GM12874 (cell line): ENCODE measurements around the gene DAB1.

ENCODE experiments used
- TF ChIP-seq, protein P1 (sequence below): IDR thresholded peaks from 2 replicates; pipeline ENCODE4 v1.5.1; 2011; ENCODE audit warnings: low read depth, mild to moderate bottlenecking, control low read depth, low read length, moderate library complexity; ENCODE audit not compliant: insufficient read depth

Gene DAB1

GRCh38 chr1:57094749-57095148 is 329.1 kb downstream of the DAB1 start:
- TF ChIP-seq, protein P1, sequence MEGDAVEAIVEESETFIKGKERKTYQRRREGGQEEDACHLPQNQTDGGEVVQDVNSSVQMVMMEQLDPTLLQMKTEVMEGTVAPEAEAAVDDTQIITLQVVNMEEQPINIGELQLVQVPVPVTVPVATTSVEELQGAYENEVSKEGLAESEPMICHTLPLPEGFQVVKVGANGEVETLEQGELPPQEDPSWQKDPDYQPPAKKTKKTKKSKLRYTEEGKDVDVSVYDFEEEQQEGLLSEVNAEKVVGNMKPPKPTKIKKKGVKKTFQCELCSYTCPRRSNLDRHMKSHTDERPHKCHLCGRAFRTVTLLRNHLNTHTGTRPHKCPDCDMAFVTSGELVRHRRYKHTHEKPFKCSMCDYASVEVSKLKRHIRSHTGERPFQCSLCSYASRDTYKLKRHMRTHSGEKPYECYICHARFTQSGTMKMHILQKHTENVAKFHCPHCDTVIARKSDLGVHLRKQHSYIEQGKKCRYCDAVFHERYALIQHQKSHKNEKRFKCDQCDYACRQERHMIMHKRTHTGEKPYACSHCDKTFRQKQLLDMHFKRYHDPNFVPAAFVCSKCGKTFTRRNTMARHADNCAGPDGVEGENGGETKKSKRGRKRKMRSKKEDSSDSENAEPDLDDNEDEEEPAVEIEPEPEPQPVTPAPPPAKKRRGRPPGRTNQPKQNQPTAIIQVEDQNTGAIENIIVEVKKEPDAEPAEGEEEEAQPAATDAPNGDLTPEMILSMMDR, result no peak

DNA sequence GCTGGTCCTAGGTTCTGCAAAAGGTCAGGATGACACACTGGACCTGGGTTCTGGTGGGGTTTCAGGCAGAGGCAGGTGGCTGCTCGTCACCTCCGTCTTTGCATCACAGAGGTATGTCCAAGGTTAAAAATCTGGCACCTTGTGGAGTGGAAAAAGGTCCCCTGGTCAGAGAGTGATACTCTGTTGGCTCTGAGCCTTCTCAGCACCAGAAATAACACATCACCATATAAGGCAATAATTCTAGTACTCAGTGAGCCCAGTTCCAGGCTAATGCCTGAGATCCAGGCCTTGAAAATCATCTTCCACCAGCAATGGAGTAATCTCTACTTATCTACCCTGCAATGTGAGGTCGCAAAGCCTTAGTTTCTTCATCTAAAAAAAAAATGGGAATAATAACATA is 330.7 kb downstream of the DAB1 start:
- TF ChIP-seq, protein P1, result no peak

DNA sequence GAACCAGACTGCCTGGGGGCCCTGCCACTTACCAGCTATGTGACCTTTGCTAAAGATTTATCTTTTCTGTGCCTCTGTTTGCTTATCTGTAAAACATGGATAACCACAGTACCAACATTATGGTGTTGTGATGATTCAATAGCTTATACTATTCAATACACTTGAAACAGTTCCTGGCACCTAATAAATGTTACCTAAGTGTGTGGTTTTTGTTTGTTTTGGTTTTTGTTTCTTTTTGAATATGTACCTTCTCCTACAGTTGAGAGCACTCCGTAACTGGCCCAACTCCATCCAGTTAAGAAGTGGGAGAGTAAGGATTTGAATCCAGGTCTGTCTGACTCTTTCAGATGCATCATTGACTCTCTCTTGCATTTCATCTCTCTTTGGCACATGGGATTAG is 332.2 kb downstream of the DAB1 start:
- TF ChIP-seq, protein P1, result no peak

DNA sequence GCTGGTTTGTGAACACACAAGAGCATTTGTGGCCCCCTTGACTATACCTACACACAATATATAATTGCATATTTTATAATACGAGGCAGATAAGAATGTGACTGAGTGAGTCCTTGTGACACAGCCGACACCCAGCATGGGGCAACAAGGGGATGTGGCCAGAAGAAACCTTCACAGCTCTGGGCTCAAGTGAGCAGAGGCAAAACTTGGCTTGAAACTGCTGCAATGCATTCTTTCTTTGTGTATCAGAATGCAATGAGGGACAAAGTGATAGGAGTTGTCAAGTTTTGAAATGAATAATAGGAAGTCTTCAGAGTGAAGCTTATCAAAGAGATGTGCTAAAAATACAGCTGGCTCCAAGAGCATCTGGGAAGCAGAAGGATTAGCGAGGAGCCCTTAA is 334.0 kb downstream of the DAB1 start:
- TF ChIP-seq, protein P1, result no peak

- TF ChIP-seq, protein P1, result no peak
Observed at GRCh38 chr1:57089221-57089620, 334.6 kb downstream of the DAB1 start.

DNA sequence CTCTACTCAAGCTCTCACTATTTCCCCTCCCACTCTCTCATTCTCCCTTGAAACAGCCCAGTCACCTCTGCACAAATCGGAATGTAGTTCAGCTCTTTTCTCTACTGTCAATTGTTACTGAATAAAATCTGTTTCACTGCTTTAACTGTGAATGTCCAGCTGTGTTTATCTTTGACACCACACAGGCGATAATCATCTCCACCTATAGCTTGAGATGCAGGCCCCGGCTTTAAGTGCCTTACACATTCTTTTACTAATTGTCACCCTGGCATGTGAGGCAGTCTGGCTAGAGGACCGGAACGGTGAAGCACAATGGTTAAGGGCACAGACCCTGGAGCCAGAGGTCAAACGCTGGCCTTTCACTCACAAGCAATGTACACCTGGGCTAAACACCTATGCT is 335.2 kb downstream of the DAB1 start:
- TF ChIP-seq, protein P1, result no peak

DNA sequence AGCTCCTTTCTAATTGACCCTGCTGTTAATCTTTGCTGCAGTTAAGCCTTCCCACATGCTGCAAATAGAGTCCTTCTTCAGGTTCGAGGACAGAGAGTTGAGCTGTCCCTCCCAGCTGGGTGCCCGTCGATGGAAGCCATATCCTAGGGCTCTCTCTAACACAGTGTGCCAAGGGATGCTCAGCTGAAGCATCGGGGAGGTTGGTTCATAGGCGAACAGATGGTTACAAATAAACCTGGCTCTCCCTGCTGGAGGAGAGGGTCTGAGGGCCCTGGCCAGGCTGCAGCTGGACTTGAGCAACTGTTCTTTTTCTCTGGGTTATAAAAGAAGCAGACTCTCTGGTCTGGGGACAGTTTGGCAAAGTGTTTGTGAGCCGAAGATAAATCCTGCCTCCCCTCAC is 337.7 kb downstream of the DAB1 start:
- TF ChIP-seq, protein P1, result no peak

DNA sequence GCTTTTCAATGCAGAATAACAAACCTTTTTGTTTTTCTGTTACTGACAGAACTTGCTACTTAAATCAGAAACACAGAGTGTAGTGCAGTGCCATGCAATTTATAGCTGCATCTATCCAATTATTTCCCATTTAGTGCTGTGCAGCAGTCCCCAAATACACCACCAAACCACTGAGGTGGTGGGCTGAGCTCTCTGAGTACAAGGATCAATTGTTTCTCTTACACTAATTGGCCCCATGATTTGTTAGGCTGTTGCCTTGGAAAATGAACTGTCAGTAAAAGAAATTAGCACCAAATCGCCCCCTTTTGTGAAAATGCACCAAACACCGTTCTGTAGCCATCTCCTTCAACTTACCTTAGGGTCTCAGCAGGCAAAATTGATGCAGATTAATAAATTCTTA is 339.2 kb downstream of the DAB1 start:
- TF ChIP-seq, protein P1, result no peak
